CD4-positive, alpha-beta T cell treated with Interleukin-10 for 1 hour (primary cell): Measurements from ENCODE around the gene CTNNA2.

ENCODE experiments used
- DNase-seq: peaks from one replicate; pipeline ENCODE4 v3.0.0-alpha.2; 2020

Gene CTNNA2

DNA sequence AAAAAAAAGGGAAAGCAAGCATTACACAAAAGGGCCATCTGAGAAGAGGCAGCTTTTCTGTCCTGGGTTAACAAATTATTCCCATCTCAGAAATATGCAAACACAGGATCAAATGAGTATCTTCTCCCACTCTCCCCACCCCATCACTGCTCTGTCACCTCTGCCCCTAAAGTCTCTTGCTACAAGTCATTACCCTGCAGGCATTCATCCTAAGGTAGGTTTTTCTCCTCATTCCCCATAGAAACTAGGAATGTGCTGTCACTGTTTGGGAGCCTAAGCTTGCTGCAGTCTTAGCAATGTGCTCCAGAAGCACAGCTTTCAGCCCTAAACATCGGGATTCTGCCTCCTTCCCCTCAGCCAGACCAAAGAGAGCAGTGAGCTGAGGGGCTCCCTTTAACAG, 788.1 kb downstream of the CTNNA2 start:
- no peak for DNase-seq

DNA sequence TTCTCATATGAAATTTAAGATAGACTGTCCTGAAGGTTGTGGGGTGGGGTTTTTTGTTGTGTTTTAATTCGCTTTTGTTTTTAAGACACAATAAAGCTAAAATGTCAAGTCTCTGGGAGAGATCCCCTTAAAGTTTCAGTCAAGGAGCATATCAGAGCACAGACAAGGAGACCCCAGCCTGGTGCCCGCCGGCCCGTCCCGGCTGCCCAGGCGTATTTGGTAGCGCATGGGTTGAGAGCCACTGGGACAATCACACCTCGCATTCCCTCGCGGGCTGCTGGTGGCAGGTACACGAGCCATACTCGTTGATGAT, 789.1 kb downstream of the CTNNA2 start:
- DNase-seq: no peak

DNA sequence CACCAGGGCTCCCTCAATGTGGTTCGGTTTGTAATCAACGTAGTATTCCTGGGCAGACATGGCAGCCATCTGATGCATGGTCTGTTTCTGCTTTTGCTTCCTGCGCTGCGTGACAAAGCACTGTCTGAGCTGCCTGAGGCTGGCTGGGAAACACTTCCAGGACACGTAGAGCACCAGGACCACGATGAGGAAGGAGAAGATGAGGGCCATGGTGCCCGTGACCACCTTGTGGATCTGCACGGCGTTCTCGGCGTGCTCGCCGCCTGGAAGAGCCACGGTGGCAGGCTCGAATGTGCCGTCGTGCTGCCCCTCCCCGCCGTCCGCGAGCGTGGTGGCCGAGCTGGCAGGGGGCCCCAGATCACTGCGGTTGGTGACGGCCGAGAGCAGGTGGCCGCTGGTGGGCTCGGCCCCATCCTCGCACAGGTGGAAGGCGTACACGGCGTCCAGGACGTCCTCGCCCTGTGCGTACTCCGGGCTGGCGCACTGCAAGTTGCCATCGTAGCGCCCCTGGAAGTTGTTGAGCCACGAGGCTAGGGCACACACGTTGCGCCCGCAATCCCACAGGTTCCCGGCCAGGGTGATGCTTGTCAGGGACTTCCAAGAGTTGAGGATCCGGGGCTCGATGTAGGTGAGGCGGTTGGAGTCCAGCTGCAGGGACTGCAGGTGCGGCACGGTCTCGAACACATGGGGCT, 789.6 kb downstream of the CTNNA2 start:
- DNase-seq: no peak

DNA sequence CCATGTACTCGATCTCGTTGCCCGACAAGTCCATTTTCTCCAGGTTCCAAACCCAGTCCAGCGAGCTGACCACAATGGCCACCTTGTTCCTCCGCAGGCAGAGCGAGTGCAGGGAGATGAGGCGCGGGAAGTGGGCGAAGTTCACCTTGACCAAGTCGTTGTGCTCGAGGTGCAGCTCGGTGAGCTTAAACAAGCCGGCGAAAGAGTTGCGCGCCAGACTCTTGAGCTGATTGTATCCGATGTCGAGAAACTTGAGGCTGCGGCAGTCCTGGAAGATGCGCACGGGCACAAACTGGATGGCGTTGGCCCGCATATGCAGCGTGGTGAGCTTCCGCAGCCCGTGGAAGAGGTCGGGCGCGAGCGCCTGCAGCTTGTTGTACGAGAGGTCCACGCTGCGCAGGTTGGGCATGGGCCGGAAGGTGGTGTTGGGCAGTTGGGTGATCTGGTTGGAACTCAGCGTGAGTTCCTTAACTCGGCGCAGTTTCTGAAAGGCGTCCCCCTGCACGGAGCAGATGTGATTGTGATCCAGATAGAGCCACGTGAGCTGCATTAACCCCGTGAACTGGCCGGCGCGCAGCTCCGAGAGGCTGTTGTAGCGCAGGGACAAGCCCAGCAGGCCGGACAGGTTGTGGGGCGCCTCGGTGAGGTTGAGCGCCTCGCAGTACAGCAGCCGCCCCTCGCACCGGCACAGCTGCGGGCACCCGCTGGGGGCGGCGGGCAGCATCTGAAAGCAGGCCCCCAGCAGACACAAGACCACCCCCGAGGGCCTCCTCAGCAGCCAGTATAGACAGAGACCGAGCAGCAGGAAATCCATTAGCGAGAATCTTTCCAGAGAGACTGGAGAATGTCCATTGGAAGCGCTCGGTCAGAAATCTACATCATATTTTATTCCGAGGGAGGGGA, 790.4 kb downstream of the CTNNA2 start:
- DNase-seq: no peak

DNA sequence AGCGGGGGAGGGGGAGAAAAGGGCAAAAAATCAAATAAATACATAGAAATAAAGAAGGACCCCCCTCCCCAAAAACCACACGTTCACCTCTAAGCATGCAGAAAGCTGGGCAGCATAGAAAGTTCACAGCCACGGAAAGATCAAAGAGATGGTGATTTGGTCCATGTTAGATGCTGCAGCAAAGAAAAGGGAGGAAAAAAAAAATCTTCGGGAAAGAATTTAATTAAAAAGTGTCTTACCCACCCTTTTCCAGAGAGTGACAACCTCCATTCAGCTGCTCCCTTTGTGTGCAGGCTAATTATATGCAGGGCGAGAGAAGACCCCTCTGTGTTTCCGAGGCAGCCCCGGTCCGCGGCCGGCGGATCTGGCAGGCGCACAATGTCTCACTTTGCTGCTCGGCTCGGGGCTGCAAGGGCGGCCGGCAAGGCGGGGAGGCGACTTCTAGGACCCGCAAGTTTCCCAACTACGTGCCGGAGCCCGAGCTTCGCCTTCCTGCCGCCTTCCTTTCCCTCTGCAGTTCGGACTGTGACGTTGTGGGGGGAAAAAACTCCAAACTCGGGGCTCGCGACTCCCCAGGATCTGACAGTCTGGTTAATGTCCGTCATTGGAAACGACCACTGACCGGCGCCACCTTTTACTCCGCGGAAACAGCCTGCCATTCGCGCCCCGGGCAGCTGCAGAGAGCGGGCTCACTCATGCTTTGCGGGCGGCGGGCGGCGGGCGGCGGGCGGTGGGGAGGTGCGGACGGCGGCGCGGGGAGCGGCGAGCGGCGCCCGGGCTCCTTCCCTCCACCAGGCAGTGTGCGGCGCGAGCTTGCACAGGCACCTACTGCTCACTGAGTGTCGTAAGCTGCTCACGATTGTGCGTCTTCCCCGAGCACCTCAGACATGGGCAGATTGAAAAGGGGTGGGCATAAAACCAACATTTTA, 791.3 kb downstream of the CTNNA2 start, which contains the start of gene LRRTM1:
TSS of gene LRRTM1 (minus strand) at position 844 of the 929 bp plus-strand sequence. CDS start 933 bp downstream, outside the sequence.
- DNase-seq: no peak

DNA sequence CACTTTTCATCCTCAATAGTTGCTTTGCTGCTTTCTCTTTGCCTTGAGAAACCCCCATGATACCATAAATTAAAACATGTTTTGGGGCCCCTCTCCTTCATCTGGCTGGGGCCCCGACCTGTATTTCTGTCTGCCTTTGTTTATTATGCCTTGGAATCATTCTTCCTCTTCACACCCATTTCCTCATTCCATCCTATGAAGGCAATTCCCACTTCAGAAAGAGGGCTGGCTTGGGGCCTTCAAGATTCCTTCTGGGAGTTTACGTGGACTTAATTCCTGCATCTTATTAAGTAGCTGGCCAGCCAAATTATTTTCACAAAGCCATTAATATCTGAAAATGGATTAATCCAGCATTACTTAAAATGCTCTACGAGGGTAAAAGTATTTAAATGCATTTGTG, 798.5 kb downstream of the CTNNA2 start:
- no peak for DNase-seq

GRCh38 chr2:80312282-80312839, 799.5 kb downstream of the CTNNA2 start:
- no peak for DNase-seq

GRCh38 chr2:80322311-80322920, 809.6 kb downstream of the CTNNA2 start:
- no peak for DNase-seq

DNA sequence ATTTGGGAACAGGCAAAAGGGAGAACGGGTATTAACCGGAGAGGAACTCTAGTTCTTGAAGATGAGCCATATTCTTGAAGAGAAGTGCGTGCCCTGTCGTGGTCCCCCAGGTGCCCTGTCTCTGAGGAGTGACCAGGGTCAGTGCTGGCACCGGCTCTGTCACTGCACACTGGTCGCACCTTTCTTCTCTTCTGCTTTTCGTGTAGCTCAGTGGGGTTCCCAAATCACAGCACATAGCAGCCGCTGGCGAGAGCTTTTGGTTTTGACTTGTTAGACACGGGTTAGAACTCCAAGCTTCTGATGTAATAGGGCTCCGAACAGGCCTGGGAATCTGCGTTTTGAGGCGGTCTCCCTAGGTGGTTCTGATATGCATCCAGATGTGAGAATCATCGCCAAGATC, 810.1 kb downstream of the CTNNA2 start:
- no peak for DNase-seq

GRCh38 chr2:80323610-80324009, 810.8 kb downstream of the CTNNA2 start:
- DNase-seq: no peak

GRCh38 chr2:80324525-80324924, 811.7 kb downstream of the CTNNA2 start:
- no peak for DNase-seq

DNA sequence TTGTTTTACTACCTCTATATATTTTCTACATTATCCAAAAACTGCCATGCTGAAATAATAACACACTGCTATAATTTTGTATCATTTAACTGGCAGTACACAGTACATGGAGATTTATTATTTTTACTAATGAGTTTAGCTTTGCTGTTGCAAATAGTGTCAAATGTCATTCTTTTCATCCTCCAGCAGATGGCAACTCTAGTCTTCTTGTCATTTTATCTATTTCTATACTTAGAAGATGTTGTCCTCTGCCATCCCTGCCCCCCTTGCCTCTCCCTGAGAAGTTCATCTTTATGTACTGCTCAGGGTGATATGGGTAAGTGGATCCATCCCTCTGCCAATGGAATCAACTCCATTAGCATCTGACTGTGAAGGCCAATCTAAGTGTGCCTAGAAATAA, 813.4 kb downstream of the CTNNA2 start:
- no peak for DNase-seq

GRCh38 chr2:80326861-80327260, 814.0 kb downstream of the CTNNA2 start:
- DNase-seq: no peak

- no peak for DNase-seq
These were observed 815.3 kb downstream of the CTNNA2 start for GRCh38 chr2:80328159-80328571.

GRCh38 chr2:80329491-80329890, 816.6 kb downstream of the CTNNA2 start:
- DNase-seq: no peak

- no peak for DNase-seq
These were observed 817.9 kb downstream of the CTNNA2 start for GRCh38 chr2:80330527-80331450.

DNA sequence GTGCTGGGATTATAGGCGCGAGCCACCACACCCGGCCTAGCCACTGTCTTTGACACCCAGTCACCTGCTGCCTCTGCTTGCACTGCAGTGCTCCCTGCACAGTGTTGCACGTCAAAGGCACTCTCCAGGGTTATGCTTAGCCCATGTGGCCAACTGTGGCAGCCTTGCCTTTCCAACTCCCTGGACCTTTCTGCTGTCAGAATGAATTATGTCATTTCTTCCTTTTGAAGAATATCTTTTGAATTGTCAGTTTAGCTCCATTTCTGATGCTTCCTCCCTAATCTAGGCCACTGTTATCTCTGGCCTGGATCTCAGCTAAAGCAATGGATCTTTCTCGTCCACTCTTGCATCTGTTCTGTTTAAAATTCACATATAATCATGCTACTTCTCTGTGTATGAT, 821.0 kb downstream of the CTNNA2 start:
- no peak for DNase-seq

DNA sequence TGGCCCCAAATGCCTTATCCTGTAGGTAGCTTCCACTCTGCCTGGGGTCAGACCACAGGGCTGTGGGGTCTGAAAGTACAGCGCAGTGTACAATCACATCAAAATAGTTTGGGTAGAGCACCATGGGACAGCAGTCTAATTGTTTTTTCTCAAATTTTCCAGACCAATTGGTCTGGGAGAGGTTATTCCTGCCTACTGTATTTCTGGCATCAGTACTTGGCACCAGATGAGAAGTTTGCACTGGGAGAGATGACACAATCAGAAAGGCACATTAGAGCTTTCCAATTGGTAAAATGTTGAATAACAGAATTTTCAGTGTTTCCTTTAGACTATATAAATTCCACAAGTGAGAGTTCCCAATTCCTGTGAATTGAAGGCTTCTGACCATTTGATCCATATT, 822.6 kb downstream of the CTNNA2 start:
- no peak for DNase-seq

DNA sequence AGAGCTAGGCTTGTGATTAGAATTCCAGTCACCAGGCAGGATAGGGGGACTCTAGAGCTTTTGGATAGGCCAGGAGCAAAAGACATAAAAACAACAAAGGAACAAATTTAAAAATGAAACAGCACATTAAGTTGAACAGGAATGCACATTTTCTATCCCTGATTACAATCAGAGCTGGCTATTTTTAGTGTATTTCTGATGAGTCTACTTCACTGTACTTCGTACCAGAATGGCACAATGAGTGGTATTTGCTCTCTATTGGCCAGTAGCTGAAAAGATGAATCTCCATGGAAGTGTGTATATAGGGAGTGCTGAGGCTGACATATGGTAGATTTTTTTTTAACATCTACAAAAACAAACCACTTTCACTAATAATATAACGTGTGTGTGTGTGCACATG, 825.9 kb downstream of the CTNNA2 start:
- no peak for DNase-seq

- no peak for DNase-seq
These were observed 827.2 kb downstream of the CTNNA2 start for GRCh38 chr2:80340022-80340421.

DNA sequence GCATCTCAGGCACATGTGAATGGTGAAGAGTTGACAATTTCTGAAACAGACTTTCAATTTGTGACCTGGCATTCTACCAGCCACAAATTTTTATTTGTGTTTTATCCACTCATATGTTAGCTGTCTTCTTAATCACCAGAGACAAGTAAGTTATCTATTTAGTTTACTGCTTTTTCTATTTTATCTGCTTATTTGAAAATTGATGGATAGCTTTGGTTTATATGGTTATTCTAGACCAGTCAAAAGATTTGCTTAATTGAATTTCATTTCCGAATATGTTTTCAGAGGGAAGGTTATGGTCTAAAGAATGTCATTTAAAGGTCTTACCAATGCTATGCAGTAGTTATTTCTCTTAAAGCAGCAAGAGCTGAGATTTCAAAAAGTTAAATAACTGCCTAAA, 835.2 kb downstream of the CTNNA2 start:
- no peak for DNase-seq
